ENCODE results near the gene DENND5B. TPM values are rescaled to one million over a fixed set of nuclear protein-coding genes. Genes with fewer than 3 reads are reported as not detected.

Gene DENND5B
- total and polyA plus RNA-seq, 4 donors, result 4.5 to 23.1 (median 9.3) TPM

- H3K4me1 ChIP-seq (ENCODE audit: control insufficient read depth in 4 of 4, insufficient read depth in 4 of 4, low read length in 3 of 4), result no peaks in the 10 kb centered on the region
- H3K27me3 ChIP-seq (ENCODE audit: control insufficient read depth in 4 of 4, insufficient read depth in 4 of 4, low read length in 3 of 4), result no peaks in the 10 kb centered on the region
- H3K9ac ChIP-seq (ENCODE audit: low read depth in 1 of 2, low read length in 2 of 2), result no peak overlapping the region
- 92% methylated on average over 4 of the region's 4 CpGs for WGBS
- TF ChIP-seq ZBTB33 (IDR thresholded peaks at IDR 0.05) (no peak), FOXA1 (IDR thresholded peaks at IDR 0.05) (no peak), RAD21 (IDR thresholded peaks at IDR 0.05) (no peak), FOXA2 (IDR thresholded peaks at IDR 0.05) (no peak), SP1 (IDR thresholded peaks at IDR 0.05) (no peak), HNF4G (IDR thresholded peaks at IDR 0.05) (no peak), JUND (IDR thresholded peaks at IDR 0.05) (no peak)
- TF ChIP-seq, protein P1, sequence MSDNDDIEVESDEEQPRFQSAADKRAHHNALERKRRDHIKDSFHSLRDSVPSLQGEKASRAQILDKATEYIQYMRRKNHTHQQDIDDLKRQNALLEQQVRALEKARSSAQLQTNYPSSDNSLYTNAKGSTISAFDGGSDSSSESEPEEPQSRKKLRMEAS (IDR thresholded peaks at IDR 0.05), result no peak
- H3K9me3 ChIP-seq (ENCODE audit: control insufficient read depth in 4 of 4, low read length in 3 of 4), result no peaks in the 10 kb centered on the region
- DNase-seq (ENCODE audit: low spot score), result no peak
- peaks cover 0 to 6% (median 3%) of the 10 kb centered on the region in 4 donors for H3K36me3 ChIP-seq (ENCODE audit: control insufficient read depth in 4 of 4, insufficient read depth in 3 of 4, low read depth in 1 of 4, low read length in 3 of 4)
- no peak overlapping the region for H3K27ac ChIP-seq (ENCODE audit: low read depth in 1 of 2, low read length in 2 of 2)
- no peak overlapping the region for H3K4me3 ChIP-seq (ENCODE audit: low read depth in 1 of 3, low read length in 3 of 3)
Observed at GRCh38 chr12:31440134-31440533, 150.8 kb downstream of the DENND5B start.

DNA sequence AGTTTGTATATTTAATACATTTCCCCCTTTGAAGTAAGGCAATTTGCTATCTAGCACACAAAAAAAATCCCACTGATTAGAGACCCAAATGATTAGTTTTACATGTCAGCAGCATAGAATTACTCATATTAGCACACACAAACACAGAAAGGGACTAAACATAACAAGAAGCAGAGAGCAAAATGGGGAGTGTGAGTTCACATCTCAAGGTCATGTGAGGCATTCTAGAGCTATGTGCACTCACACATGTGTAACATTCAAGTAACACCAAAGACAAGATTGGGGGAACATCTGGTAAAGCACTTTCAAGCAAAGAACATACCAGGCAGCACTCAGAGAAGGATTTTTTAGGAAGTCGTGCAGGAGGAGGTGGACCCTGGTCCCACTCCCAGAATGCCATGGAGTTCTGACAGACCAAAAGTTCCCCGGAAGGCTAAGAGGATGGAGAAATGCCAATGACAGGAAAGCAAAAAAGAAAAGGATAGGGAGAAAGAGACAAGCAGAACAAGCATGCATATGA lies 159.2 kb downstream of the DENND5B start:
- H3K9me3 ChIP-seq (ENCODE audit: control insufficient read depth in 4 of 4, low read length in 3 of 4), result no peaks in the 10 kb centered on the region
- no peak overlapping the region for H3K27ac ChIP-seq (ENCODE audit: low read depth in 1 of 2, low read length in 2 of 2)
- no peaks in the 10 kb centered on the region for H3K4me1 ChIP-seq (ENCODE audit: control insufficient read depth in 4 of 4, insufficient read depth in 4 of 4, low read length in 3 of 4)
- H3K4me3 ChIP-seq (ENCODE audit: low read depth in 1 of 3, low read length in 3 of 3), result no peak overlapping the region
- H3K27me3 ChIP-seq (ENCODE audit: control insufficient read depth in 4 of 4, insufficient read depth in 4 of 4, low read length in 3 of 4), result no peaks in the 10 kb centered on the region
- TF ChIP-seq, protein P2, sequence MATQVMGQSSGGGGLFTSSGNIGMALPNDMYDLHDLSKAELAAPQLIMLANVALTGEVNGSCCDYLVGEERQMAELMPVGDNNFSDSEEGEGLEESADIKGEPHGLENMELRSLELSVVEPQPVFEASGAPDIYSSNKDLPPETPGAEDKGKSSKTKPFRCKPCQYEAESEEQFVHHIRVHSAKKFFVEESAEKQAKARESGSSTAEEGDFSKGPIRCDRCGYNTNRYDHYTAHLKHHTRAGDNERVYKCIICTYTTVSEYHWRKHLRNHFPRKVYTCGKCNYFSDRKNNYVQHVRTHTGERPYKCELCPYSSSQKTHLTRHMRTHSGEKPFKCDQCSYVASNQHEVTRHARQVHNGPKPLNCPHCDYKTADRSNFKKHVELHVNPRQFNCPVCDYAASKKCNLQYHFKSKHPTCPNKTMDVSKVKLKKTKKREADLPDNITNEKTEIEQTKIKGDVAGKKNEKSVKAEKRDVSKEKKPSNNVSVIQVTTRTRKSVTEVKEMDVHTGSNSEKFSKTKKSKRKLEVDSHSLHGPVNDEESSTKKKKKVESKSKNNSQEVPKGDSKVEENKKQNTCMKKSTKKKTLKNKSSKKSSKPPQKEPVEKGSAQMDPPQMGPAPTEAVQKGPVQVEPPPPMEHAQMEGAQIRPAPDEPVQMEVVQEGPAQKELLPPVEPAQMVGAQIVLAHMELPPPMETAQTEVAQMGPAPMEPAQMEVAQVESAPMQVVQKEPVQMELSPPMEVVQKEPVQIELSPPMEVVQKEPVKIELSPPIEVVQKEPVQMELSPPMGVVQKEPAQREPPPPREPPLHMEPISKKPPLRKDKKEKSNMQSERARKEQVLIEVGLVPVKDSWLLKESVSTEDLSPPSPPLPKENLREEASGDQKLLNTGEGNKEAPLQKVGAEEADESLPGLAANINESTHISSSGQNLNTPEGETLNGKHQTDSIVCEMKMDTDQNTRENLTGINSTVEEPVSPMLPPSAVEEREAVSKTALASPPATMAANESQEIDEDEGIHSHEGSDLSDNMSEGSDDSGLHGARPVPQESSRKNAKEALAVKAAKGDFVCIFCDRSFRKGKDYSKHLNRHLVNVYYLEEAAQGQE (IDR thresholded peaks at IDR 0.05), result no peak
- TF ChIP-seq NR2F2 (IDR thresholded peaks at IDR 0.05) (no peak), GABPA (IDR thresholded peaks at IDR 0.05 in 1 of 2, conservative IDR thresholded peaks at IDR 0.05 in 1 of 2) (no peak), HNF4A (conservative IDR thresholded peaks at IDR 0.05) (no peak), TAF1 (conservative IDR thresholded peaks at IDR 0.05) (no peak), EGR1 (IDR thresholded peaks at IDR 0.05; ENCODE audit: low read depth in 2 of 2) (no peak), SP1 (IDR thresholded peaks at IDR 0.05) (no peak), ATF3 (IDR thresholded peaks at IDR 0.05) (no peak), HNF4G (IDR thresholded peaks at IDR 0.05) (no peak), RAD21 (IDR thresholded peaks at IDR 0.05) (no peak), FOXA1 (IDR thresholded peaks at IDR 0.05) (no peak), RXRA (IDR thresholded peaks at IDR 0.05) (no peak), FOXA2 (IDR thresholded peaks at IDR 0.05) (no peak)
- TF ChIP-seq, protein P1 (IDR thresholded peaks at IDR 0.05), result no peak
- DNase-seq (ENCODE audit: low spot score), result no peak
- no peak overlapping the region for H3K9ac ChIP-seq (ENCODE audit: low read depth in 1 of 2, low read length in 2 of 2)
- WGBS, result 86% methylated on average over 2 of the region's 2 CpGs
- no peaks in the 10 kb centered on the region for H3K36me3 ChIP-seq (ENCODE audit: control insufficient read depth in 4 of 4, insufficient read depth in 3 of 4, low read depth in 1 of 4, low read length in 3 of 4)

All from liver (tissue), 9 donors.